ENCODE measurements around the gene STAMBP. TPM values are rescaled to one million over a fixed set of nuclear protein-coding genes. Genes with fewer than 3 reads are reported as not detected.

STAMBP gene
- total and polyA plus RNA-seq, 2 donors (not counting 3 experiments of a cell fraction or from before 2014, with no cell fraction given): 18.0 to 21.3 TPM

DNA sequence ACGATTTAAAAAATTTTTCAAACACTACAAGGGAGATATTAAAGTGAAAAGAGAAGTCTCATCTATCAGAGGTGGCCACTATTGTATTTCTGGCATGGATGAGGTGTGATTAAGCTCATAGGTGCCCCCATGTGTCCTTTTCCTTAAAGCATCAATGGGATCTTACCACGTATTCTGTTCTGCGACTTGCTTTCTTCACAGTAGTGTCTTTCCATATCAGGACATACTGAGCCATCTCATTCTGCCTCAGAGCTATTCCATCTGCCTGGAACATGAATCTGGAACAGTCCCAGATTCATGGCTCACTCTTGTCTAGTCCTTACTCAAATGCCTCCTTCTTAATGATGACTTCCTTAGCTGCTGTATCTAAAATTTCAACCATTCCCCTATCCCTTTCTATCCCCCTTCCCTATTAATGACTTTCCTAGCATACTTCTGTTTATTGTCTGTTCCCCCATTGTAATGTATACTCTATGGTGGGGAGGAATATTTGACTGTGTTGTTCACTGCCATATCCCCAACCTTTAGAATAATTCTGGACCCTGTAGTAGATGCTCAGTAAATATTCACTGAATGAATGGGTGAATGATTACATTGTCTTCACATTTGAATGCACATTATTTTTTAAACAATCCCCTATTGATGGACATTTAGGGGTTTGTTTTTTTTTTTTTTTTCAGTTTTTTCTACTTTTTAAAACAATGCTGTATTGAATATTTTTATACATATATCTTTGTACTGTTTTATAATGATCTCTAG, 11.1 kb downstream of the STAMBP start:
- H3K36me3 ChIP-seq (ENCODE audit: control insufficient read depth in 2 of 2, extremely low read depth in 1 of 2, insufficient read depth in 2 of 2, low read length in 2 of 2): peaks cover 0 to 5% of the 10 kb centered on the region in 2 experiments
- no peak overlapping the region for H3K27ac ChIP-seq (ENCODE audit: insufficient read depth, low read depth, low read length)
- CTCF ChIA-PET: interaction anchor here (0.7 to 3.0 kb wide), 5 partner anchors 12 to 16 kb away, joined by 3 to 10 read pairs (median 4); no protein-coding TSS in a partner anchor
- dilution Hi-C loops (cut with MboI; ENCODE audit: extremely low pct_ligation_motif_present, low sequenced_read_pairs): no loop called here
- no peak overlapping the region for H3K4me2 ChIP-seq (ENCODE audit: insufficient read depth, low read length)
- TF ChIP-seq FOS (IDR thresholded peaks at IDR 0.05; ENCODE audit: borderline replicate concordance, insufficient read depth, low read length) (no peak), EZH2 (IDR thresholded peaks at IDR 0.05; ENCODE audit: borderline replicate concordance, low read depth, low read length, severe bottlenecking) (no peak), POLR2A (IDR thresholded peaks at IDR 0.05; ENCODE audit: low read depth, low read length) (no peak)
- TF ChIP-seq, protein P1, sequence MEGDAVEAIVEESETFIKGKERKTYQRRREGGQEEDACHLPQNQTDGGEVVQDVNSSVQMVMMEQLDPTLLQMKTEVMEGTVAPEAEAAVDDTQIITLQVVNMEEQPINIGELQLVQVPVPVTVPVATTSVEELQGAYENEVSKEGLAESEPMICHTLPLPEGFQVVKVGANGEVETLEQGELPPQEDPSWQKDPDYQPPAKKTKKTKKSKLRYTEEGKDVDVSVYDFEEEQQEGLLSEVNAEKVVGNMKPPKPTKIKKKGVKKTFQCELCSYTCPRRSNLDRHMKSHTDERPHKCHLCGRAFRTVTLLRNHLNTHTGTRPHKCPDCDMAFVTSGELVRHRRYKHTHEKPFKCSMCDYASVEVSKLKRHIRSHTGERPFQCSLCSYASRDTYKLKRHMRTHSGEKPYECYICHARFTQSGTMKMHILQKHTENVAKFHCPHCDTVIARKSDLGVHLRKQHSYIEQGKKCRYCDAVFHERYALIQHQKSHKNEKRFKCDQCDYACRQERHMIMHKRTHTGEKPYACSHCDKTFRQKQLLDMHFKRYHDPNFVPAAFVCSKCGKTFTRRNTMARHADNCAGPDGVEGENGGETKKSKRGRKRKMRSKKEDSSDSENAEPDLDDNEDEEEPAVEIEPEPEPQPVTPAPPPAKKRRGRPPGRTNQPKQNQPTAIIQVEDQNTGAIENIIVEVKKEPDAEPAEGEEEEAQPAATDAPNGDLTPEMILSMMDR (IDR thresholded peaks at IDR 0.05; ENCODE audit: extremely low read depth in 1 of 2, insufficient read depth in 1 of 2, low read depth in 1 of 2, low read length in 2 of 2): no peak
- TF ChIP-seq, protein P2, sequence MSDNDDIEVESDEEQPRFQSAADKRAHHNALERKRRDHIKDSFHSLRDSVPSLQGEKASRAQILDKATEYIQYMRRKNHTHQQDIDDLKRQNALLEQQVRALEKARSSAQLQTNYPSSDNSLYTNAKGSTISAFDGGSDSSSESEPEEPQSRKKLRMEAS (IDR thresholded peaks at IDR 0.05; ENCODE audit: insufficient read depth, insufficient read length): no peak
- no peaks in the 10 kb centered on the region for H3K79me2 ChIP-seq (ENCODE audit: control insufficient read depth, insufficient read depth, low read length)
- H3K9me1 ChIP-seq (replicated peaks; ENCODE audit: control insufficient read depth, extremely low read depth, insufficient read depth, low read length): no peaks in the 10 kb centered on the region
- H4K20me1 ChIP-seq (replicated peaks; ENCODE audit: control insufficient read depth, extremely low read depth, insufficient read depth, low read length): no peaks in the 10 kb centered on the region
- DNase-seq (ENCODE audit: low read depth, low spot score) (no peak), FAIRE-seq (peak; percentile 15)
- H3K4me1 ChIP-seq (ENCODE audit: control insufficient read depth, extremely low read depth, insufficient read depth, low read length): no peaks in the 10 kb centered on the region
- no peak overlapping the region for H3K4me3 ChIP-seq (replicated peaks in 1 of 3; ENCODE audit: insufficient read depth in 1 of 3, low read depth in 1 of 3, low read length in 3 of 3)
- intact Hi-C loops (cut with micrococcal nuclease): no loop called here
- BruUV-seq (replicated peaks): no TSS peak
- no peak overlapping the region for H3K9ac ChIP-seq (replicated peaks; ENCODE audit: extremely low read depth, insufficient read depth, low read length)
- no peak overlapping the region for H2AFZ ChIP-seq (ENCODE audit: low read depth, low read length)
- H3K27me3 ChIP-seq (ENCODE audit: control insufficient read depth in 2 of 2, insufficient read depth in 2 of 2, low read length in 2 of 2): no peaks in the 10 kb centered on the region
- POLR2A ChIA-PET: no interaction called here
- no peaks in the 10 kb centered on the region for H3K9me3 ChIP-seq (replicated peaks; ENCODE audit: control insufficient read depth, insufficient read depth, low read length)
